ENCODE results near the gene CCM2L.

Gene CCM2L

GRCh38 chr20:32077190-32077589 is 67.0 kb downstream of the CCM2L start:
- Histone ChIP-seq H3K79me2 (no peaks in the 10 kb centered on the region), H3K27me3 (ENCODE audit: control insufficient read depth, insufficient read depth, low read length) (no peaks in the 10 kb centered on the region), H3K9me3 (ENCODE audit: control insufficient read depth, low read length) (no peaks in the 10 kb centered on the region), H3K27ac (no peak overlapping the region), H3K4me2 (ENCODE audit: low read length) (no peak overlapping the region), H3K36me3 (ENCODE audit: control insufficient read depth, insufficient read depth, low read length) (no peaks in the 10 kb centered on the region), H3K4me1 (no peaks in the 10 kb centered on the region), H3K4me3 (ENCODE audit: low read depth, low read length) (no peak overlapping the region), H2AFZ (no peak overlapping the region), H3K9ac (no peak overlapping the region)
- TF ChIP-seq, protein P1, sequence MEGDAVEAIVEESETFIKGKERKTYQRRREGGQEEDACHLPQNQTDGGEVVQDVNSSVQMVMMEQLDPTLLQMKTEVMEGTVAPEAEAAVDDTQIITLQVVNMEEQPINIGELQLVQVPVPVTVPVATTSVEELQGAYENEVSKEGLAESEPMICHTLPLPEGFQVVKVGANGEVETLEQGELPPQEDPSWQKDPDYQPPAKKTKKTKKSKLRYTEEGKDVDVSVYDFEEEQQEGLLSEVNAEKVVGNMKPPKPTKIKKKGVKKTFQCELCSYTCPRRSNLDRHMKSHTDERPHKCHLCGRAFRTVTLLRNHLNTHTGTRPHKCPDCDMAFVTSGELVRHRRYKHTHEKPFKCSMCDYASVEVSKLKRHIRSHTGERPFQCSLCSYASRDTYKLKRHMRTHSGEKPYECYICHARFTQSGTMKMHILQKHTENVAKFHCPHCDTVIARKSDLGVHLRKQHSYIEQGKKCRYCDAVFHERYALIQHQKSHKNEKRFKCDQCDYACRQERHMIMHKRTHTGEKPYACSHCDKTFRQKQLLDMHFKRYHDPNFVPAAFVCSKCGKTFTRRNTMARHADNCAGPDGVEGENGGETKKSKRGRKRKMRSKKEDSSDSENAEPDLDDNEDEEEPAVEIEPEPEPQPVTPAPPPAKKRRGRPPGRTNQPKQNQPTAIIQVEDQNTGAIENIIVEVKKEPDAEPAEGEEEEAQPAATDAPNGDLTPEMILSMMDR (IDR thresholded peaks at IDR 0.05): no peak

DNA sequence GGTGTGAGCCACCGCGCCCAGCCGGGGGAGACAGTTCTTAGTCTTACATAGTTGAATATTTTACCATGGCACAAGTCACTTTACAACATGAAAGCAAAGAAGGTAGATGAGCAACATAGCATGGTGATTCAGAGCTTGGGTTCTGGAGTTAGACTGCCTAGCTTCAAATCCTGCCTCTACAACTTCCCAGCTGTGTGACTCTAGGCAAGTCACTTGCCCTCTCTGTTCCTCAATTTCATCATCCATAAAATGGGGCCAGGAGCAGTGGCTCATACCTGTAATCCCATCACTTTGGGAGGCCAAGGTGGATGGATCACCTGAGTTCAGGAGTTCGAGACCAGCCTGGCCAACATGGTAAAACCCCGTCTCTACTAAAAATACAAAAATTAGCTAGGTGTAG is 68.1 kb downstream of the CCM2L start:
- no peak overlapping the region for H3K27ac ChIP-seq
- H2AFZ ChIP-seq: no peak overlapping the region
- TF ChIP-seq, protein P1 (IDR thresholded peaks at IDR 0.05): no peak

GRCh38 chr20:32078791-32079190 is 68.6 kb downstream of the CCM2L start:
- Histone ChIP-seq H3K36me3 (ENCODE audit: control insufficient read depth, insufficient read depth, low read length) (no peaks in the 10 kb centered on the region), H3K4me2 (ENCODE audit: low read length) (no peak overlapping the region), H3K79me2 (no peaks in the 10 kb centered on the region), H3K27me3 (ENCODE audit: control insufficient read depth, insufficient read depth, low read length) (no peaks in the 10 kb centered on the region), H3K4me3 (ENCODE audit: low read depth, low read length) (no peak overlapping the region), H2AFZ (no peak overlapping the region), H3K9ac (no peak overlapping the region), H3K27ac (no peak overlapping the region), H3K4me1 (no peaks in the 10 kb centered on the region), H3K9me3 (ENCODE audit: control insufficient read depth, low read length) (no peaks in the 10 kb centered on the region)
- TF ChIP-seq, protein P1 (IDR thresholded peaks at IDR 0.05): no peak

More for the DNA sequence above, 68.1 kb downstream of the CCM2L start:
- no peaks in the 10 kb centered on the region for H3K4me1 ChIP-seq
- H3K4me2 ChIP-seq (ENCODE audit: low read length): no peak overlapping the region
- no peak overlapping the region for H3K9ac ChIP-seq
- no peaks in the 10 kb centered on the region for H3K9me3 ChIP-seq (ENCODE audit: control insufficient read depth, low read length)
- H3K4me3 ChIP-seq (ENCODE audit: low read depth, low read length): no peak overlapping the region
- H3K79me2 ChIP-seq: no peaks in the 10 kb centered on the region
- no peaks in the 10 kb centered on the region for H3K27me3 ChIP-seq (ENCODE audit: control insufficient read depth, insufficient read depth, low read length)
- no peaks in the 10 kb centered on the region for H3K36me3 ChIP-seq (ENCODE audit: control insufficient read depth, insufficient read depth, low read length)

DNA sequence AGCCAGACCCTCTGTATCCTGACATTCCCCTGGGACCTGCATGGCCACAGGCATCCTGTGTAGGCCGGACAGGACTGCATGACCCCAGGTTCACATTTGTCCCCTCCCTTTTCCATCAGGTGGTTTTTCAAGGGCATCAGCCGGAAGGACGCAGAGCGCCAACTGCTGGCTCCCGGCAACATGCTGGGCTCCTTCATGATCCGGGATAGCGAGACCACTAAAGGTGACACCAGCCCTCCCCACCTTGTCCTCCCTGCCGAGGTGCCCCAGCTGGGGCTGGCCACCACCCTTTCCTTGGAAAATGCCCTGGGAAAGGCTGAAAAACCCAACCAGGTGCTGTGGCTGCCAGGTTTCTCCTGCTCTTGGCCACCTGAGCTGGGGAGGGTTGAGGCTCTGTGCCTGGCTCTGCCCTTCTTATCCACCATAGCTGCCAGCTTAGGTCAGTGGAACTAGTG is 69.4 kb downstream of the CCM2L start:
- Histone ChIP-seq H3K4me3 (ENCODE audit: low read depth, low read length) (no peak overlapping the region), H2AFZ (no peak overlapping the region), H3K9me3 (ENCODE audit: control insufficient read depth, low read length) (no peaks in the 10 kb centered on the region), H3K36me3 (ENCODE audit: control insufficient read depth, insufficient read depth, low read length) (no peaks in the 10 kb centered on the region), H3K27me3 (ENCODE audit: control insufficient read depth, insufficient read depth, low read length) (no peaks in the 10 kb centered on the region), H3K27ac (no peak overlapping the region), H3K4me1 (no peaks in the 10 kb centered on the region), H3K9ac (no peak overlapping the region), H3K79me2 (no peaks in the 10 kb centered on the region), H3K4me2 (ENCODE audit: low read length) (no peak overlapping the region)
- TF ChIP-seq, protein P1 (IDR thresholded peaks at IDR 0.05): no peak

DNA sequence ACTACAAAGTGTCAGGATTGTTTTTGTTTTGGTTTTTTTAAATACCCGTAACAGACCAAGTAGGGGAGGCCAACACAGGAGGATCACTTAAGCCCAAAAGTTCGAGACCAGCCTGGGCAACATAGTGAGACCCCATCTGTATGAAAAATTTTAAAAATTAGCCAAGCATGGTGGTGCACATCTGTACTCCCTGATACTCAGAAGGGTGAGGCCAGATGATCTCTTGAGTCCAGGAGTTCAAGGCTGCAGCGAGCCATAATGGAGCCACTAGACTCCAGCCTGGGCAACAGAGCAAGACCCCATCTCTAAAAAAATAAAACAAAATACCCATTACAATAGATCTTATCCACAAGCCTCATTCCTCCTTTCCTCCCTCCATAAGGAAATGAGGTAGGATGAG is 70.5 kb downstream of the CCM2L start:
- no peak overlapping the region for H3K4me3 ChIP-seq (ENCODE audit: low read depth, low read length)
- no peaks in the 10 kb centered on the region for H3K4me1 ChIP-seq
- H3K36me3 ChIP-seq (ENCODE audit: control insufficient read depth, insufficient read depth, low read length): no peaks in the 10 kb centered on the region
- no peak overlapping the region for H2AFZ ChIP-seq
- no peaks in the 10 kb centered on the region for H3K9me3 ChIP-seq (ENCODE audit: control insufficient read depth, low read length)
- TF ChIP-seq, protein P1 (IDR thresholded peaks at IDR 0.05): no peak
- H3K79me2 ChIP-seq: no peaks in the 10 kb centered on the region
- H3K9ac ChIP-seq: no peak overlapping the region
- no peak overlapping the region for H3K27ac ChIP-seq
- no peak overlapping the region for H3K4me2 ChIP-seq (ENCODE audit: low read length)
- H3K27me3 ChIP-seq (ENCODE audit: control insufficient read depth, insufficient read depth, low read length): no peaks in the 10 kb centered on the region

Measured in parathyroid adenoma (tissue), 2 donors.